Activated CD4-positive, alpha-beta T cell treated with anti-CD3 and anti-CD28 coated beads for 36 hours (primary cell): ENCODE measurements around the gene ANTXR2. TPM values are rescaled to one million over a fixed set of nuclear protein-coding genes. Genes with fewer than 3 reads are reported as not detected.

Experiments
- ATAC-seq: fragments of 200-7000 bp; cut with Tn5 transposase; one replicate; pipeline ENCODE4 v1.10.0; 2021; ENCODE audit warnings: mild to moderate bottlenecking, moderate library complexity
- CTCF ChIA-PET: fragments of 350-600 bp; sonication (Branson Sonifier 250); formaldehyde crosslinking; loops from one replicate; lab custom pipeline; 2021; ENCODE audit warnings: antibody characterized with exemption; lab: Charles Lee
- POLR2A ChIA-PET: fragments of 350-600 bp; sonication (Branson Sonifier 250); formaldehyde crosslinking; loops from one replicate; lab custom pipeline; 2021; ENCODE audit warnings: antibody characterized with exemption, inconsistent platforms; lab: Charles Lee
- DNase-seq: peaks from one replicate; pipeline ENCODE4 v3.0.0-alpha.2; 2020
- H3K27ac Mint-ChIP-seq: one replicate; pipeline ENCODE4 v1.8.0; 2021; ENCODE audit warnings: mixed read lengths
- H3K27me3 Mint-ChIP-seq: one replicate; pipeline ENCODE4 v1.8.0; 2021; ENCODE audit warnings: mixed read lengths
- H3K36me3 Mint-ChIP-seq: one replicate; pipeline ENCODE4 v1.8.0; 2021; ENCODE audit warnings: low read depth, mixed read lengths
- H3K4me1 Mint-ChIP-seq: one replicate; pipeline ENCODE4 v1.8.0; 2021; ENCODE audit warnings: mixed read lengths
- H3K4me3 Mint-ChIP-seq: one replicate; pipeline ENCODE4 v1.8.0; 2021; ENCODE audit warnings: mild to moderate bottlenecking, moderate library complexity, mixed read lengths
- H3K9me3 Mint-ChIP-seq: one replicate; pipeline ENCODE4 v1.8.0; 2021; ENCODE audit warnings: low read depth, mixed read lengths
- intact Hi-C, 2 experiments: fragments of 100-400 bp; cut with DNase I in 1 of 2; cut with micrococcal nuclease in 1 of 2; formaldehyde crosslinking; loops; one replicate each; pipeline versions ENCODE4 v1.14.2 to v1.15.1; 2022 to 2024; cut with DNase I, micrococcal nuclease
- total RNA-seq, 2 experiments: library from RNA; stranded (reverse); gene quantifications; one replicate each; pipeline ENCODE4 v1.2.3, GENCODE V29; 2021

The ANTXR2 gene
- total RNA-seq, 2 experiments from 2014 or later, result 2.3 to 3.8 TPM

DNA sequence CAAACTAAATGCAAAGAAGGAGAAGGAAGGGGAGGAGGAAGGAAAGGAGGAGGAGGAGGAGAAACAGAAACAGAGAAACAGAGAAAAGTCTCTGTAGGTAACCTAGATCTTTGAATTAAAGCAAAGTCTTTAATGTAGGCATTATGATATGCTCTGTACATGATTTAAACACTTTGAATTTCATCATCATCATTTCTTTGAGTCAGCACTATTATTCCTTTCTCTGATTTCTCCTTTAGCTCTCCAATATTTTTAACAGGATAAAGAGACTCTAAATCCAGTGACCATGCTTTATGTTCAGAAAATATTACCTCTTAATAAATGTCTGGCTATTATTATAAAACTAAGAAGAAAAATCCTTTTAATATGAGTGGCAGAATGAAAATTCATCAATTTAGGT is 124.3 kb downstream of the ANTXR2 start:
- H3K27me3 Mint-ChIP-seq, result no peaks in the 10 kb centered on the region
- ChIA-PET CTCF (no interaction called here), POLR2A (no interaction called here)
- H3K4me1 Mint-ChIP-seq, result peaks cover 5% of the 10 kb centered on the region
- H3K36me3 Mint-ChIP-seq, result peaks cover 3% of the 10 kb centered on the region
- intact Hi-C loops, result no loop called here
- DNase-seq (no peak), ATAC-seq (no peak)
- no peaks in the 10 kb centered on the region for H3K9me3 Mint-ChIP-seq
- no peak overlapping the region for H3K27ac Mint-ChIP-seq
- H3K4me3 Mint-ChIP-seq, result no peak overlapping the region

- Mint-ChIP-seq H3K4me3 (no peak overlapping the region), H3K27ac (no peak overlapping the region), H3K4me1 (peaks cover 5% of the 10 kb centered on the region), H3K27me3 (no peaks in the 10 kb centered on the region), H3K36me3 (peaks cover 3% of the 10 kb centered on the region), H3K9me3 (no peaks in the 10 kb centered on the region)
- intact Hi-C loops, result no loop called here
- ChIA-PET POLR2A (no interaction called here), CTCF (interaction anchor here (0.6 kb wide), 1 partner anchor 16 kb away, joined by 3 read pairs; no protein-coding TSS in a partner anchor)
- ATAC-seq (no peak), DNase-seq (no peak)
These were observed 124.8 kb downstream of the ANTXR2 start for GRCh38 chr4:79948261-79948660.

GRCh38 chr4:79947386-79947785 is 125.6 kb downstream of the ANTXR2 start:
- CTCF ChIA-PET, result no interaction called here
- H3K4me3 Mint-ChIP-seq, result no peak overlapping the region
- POLR2A ChIA-PET, result no interaction called here

DNA sequence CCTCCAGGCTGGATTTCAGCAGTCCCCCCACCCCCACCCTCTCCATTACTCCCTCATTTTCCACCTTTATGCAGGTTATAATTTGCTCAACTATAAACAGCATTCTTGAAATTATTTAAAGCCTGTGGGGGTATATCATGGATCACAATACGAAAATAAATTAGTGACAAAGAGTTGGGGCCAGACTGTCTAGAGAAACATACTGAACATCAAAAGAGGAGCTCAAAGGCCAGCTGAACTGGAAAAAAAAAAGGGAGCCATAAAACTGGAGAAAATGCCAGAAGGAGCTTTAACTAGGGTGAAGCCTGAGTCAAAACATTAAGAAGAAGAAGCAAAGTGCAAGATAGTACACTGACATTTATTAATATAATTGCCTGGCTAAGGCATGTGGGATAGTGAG is 137.8 kb downstream of the ANTXR2 start:
- ChIA-PET CTCF (interaction anchor here (0.6 kb wide), 1 partner anchor 24 kb away, joined by 3 read pairs; no protein-coding TSS in a partner anchor), POLR2A (no interaction called here)
- no peaks in the 10 kb centered on the region for H3K27me3 Mint-ChIP-seq

More at GRCh38 chr4:79947386-79947785, 125.6 kb downstream of the ANTXR2 start:
- H3K27me3 Mint-ChIP-seq, result no peaks in the 10 kb centered on the region
- peaks cover 3% of the 10 kb centered on the region for H3K36me3 Mint-ChIP-seq
- no peaks in the 10 kb centered on the region for H3K9me3 Mint-ChIP-seq
- H3K27ac Mint-ChIP-seq, result no peak overlapping the region
- intact Hi-C loops, result no loop called here
- ATAC-seq (no peak), DNase-seq (no peak)
- H3K4me1 Mint-ChIP-seq, result peaks cover 5% of the 10 kb centered on the region

GRCh38 chr4:79934660-79935059 is 138.4 kb downstream of the ANTXR2 start:
- ChIA-PET POLR2A (no interaction called here), CTCF (interaction anchor here (0.6 kb wide), 1 partner anchor 17 kb away, joined by 3 read pairs; no protein-coding TSS in a partner anchor)
- H3K4me3 Mint-ChIP-seq, result no peak overlapping the region
- H3K4me1 Mint-ChIP-seq, result no peaks in the 10 kb centered on the region
- ATAC-seq (no peak), DNase-seq (no peak)
- no peak overlapping the region for H3K27ac Mint-ChIP-seq
- intact Hi-C loops, result no loop called here
- no peaks in the 10 kb centered on the region for H3K27me3 Mint-ChIP-seq
- no peaks in the 10 kb centered on the region for H3K9me3 Mint-ChIP-seq
- H3K36me3 Mint-ChIP-seq, result peaks cover 3% of the 10 kb centered on the region

More for the DNA sequence above, 137.8 kb downstream of the ANTXR2 start:
- Mint-ChIP-seq H3K9me3 (no peaks in the 10 kb centered on the region), H3K4me3 (no peak overlapping the region), H3K4me1 (no peaks in the 10 kb centered on the region), H3K27ac (no peak overlapping the region), H3K36me3 (peaks cover 3% of the 10 kb centered on the region)
- DNase-seq (no peak), ATAC-seq (no peak)
- intact Hi-C loops, result no loop called here

- ATAC-seq, result peak; percentile 42
- POLR2A ChIA-PET, result no interaction called here
- CTCF ChIA-PET, result no interaction called here
- Mint-ChIP-seq H3K27ac (no peak overlapping the region), H3K9me3 (no peaks in the 10 kb centered on the region), H3K36me3 (peaks cover 1% of the 10 kb centered on the region), H3K4me3 (no peak overlapping the region), H3K27me3 (no peaks in the 10 kb centered on the region), H3K4me1 (peaks cover 3% of the 10 kb centered on the region)
- intact Hi-C loops, result no loop called here
- DNase-seq, result no peak
These were observed 145.1 kb downstream of the ANTXR2 start for GRCh38 chr4:79927931-79928330.

GRCh38 chr4:79923281-79923680 is 149.7 kb downstream of the ANTXR2 start:
- Mint-ChIP-seq H3K27me3 (no peaks in the 10 kb centered on the region), H3K9me3 (no peaks in the 10 kb centered on the region), H3K36me3 (no peaks in the 10 kb centered on the region), H3K4me3 (no peak overlapping the region), H3K27ac (no peak overlapping the region), H3K4me1 (peaks cover 8% of the 10 kb centered on the region)
- no peak for ATAC-seq
- DNase-seq, result no peak
- ChIA-PET CTCF (interaction anchor here (0.5 kb wide), 1 partner anchor 270 kb away, joined by 3 read pairs; no protein-coding TSS in a partner anchor), POLR2A (no interaction called here)
- intact Hi-C loops, result no loop called here

DNA sequence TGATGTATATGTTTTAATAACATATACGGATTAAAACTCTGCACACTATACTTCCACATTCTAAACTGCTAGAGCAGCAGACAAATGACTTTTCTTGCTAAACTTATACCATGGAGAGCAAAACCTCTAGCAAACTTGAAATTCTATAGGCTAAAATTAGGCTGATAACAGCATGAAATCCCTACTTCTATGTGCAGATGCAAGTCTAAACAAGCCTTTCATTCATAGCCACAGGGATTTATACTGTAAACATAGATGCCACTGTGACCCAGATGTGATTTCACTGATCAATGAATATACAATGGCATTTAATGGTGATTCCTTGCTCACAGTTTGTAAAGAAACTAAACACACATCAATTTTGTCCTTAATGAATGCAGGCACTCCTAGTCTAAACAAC is 151.0 kb downstream of the ANTXR2 start:
- Mint-ChIP-seq H3K27ac (no peak overlapping the region), H3K9me3 (no peaks in the 10 kb centered on the region), H3K27me3 (no peaks in the 10 kb centered on the region), H3K36me3 (no peaks in the 10 kb centered on the region), H3K4me3 (no peak overlapping the region), H3K4me1 (peaks cover 11% of the 10 kb centered on the region)
- ATAC-seq (no peak), DNase-seq (no peak)
- ChIA-PET CTCF (interaction anchor here (0.5 to 1.3 kb wide), 2 partner anchors 9 to 52 kb away, joined by 3 read pairs; no protein-coding TSS in a partner anchor), POLR2A (no interaction called here)
- intact Hi-C loops, result no loop called here

DNA sequence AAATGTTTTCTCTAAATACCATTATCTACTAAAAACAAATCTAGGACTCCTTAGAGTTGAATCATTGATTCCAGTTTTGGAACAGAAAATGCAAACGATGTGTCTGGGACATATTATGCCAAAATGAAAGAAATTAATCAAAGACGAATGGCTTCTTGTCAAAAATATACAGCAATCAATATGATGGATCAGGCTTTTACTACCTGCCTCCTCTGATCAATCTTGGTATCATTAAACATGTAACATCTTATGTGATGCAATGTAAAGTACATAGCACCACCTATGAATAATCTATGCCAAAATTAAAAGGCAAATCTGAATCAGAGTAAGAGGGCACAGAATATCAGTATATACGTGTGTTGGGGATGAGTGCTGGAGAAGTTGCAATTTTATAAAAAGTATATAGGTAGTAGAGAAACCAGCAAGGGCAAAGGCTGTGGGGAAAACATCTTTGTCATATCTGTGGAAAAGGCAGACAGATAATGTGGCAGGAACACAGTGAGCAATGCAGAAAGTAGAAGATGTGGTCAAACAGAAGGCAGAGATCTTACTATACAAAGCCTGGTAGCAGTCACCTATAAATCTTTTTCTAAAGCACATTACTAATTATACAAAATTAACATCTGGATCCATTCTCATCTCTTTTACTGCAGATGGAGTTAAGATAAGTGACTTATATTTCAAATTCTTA is 152.7 kb downstream of the ANTXR2 start:
- ATAC-seq, result peak; percentile 80
- POLR2A ChIA-PET, result no interaction called here
- CTCF ChIA-PET, result interaction anchor here (1.3 kb wide), 1 partner anchor 11 kb away, joined by 3 read pairs; no protein-coding TSS in a partner anchor

GRCh38 chr4:79918292-79918691 is 154.7 kb downstream of the ANTXR2 start:
- ATAC-seq (no peak), DNase-seq (no peak)
- H3K27me3 Mint-ChIP-seq, result no peaks in the 10 kb centered on the region
- ChIA-PET CTCF (interaction anchor here (1.0 to 2.6 kb wide), 4 partner anchors 294 to 966 kb away, joined by 3 to 8 read pairs (median 4); no protein-coding TSS in a partner anchor), POLR2A (no interaction called here)
- no peaks in the 10 kb centered on the region for H3K36me3 Mint-ChIP-seq
- no peaks in the 10 kb centered on the region for H3K9me3 Mint-ChIP-seq
- H3K27ac Mint-ChIP-seq, result no peak overlapping the region
- intact Hi-C loops, result loop anchor here (5.0 to 10.0 kb wide), 4 partner anchors 137 to 963 kb away; partner anchors contain the start of gene ANTXR2 (in 1 of the 2)
- peaks cover 19% of the 10 kb centered on the region for H3K4me1 Mint-ChIP-seq
- no peak overlapping the region for H3K4me3 Mint-ChIP-seq

More for the DNA sequence above, 152.7 kb downstream of the ANTXR2 start:
- no peak overlapping the region for H3K27ac Mint-ChIP-seq
- H3K4me1 Mint-ChIP-seq, result peaks cover 11% of the 10 kb centered on the region
- intact Hi-C loops, result no loop called here
- H3K27me3 Mint-ChIP-seq, result no peaks in the 10 kb centered on the region
- H3K4me3 Mint-ChIP-seq, result no peak overlapping the region
- no peaks in the 10 kb centered on the region for H3K36me3 Mint-ChIP-seq
- no peaks in the 10 kb centered on the region for H3K9me3 Mint-ChIP-seq
- no peak for DNase-seq

DNA sequence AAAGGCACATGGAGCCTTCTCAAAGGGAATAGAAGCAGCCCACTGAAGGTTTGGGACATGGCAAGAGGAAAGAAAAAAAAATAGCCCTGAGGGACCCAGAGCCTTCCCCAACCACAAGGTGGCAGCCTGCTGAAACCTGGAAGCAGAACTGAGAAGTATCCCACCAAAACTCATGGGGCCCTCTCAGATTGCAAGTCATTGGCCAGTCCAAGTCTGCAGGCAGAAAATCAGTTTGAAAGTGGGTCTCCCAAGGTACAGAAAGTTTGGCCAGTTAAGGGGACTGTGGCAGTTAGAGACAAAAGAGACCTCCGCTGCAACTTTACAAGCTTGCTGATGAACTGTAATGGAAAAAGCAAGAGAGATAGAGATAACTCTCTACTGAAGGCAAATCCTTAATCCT is 155.8 kb downstream of the ANTXR2 start:
- ATAC-seq, result peak; percentile 60
- DNase-seq, result peak; percentile 67
- intact Hi-C loops, result loop anchor here (1.0 to 10.0 kb wide), 5 partner anchors 138 to 962 kb away; partner anchors contain the start of gene ANTXR2 (in 1 of the 2)
- Mint-ChIP-seq H3K4me1 (peaks cover 19% of the 10 kb centered on the region), H3K9me3 (no peaks in the 10 kb centered on the region), H3K27me3 (no peaks in the 10 kb centered on the region), H3K4me3 (no peak overlapping the region), H3K36me3 (no peaks in the 10 kb centered on the region), H3K27ac (peak overlapping the region; percentile 58)
- CTCF ChIA-PET, result interaction anchor here (0.6 to 2.6 kb wide), 13 partner anchors 12 to 1192 kb away, joined by 3 to 8 read pairs (median 4); no protein-coding TSS in a partner anchor
- POLR2A ChIA-PET, result interaction anchor here (0.6 kb wide), 1 partner anchor 62 kb away, joined by 5 read pairs; no protein-coding TSS in a partner anchor
